Stimulated activated CD8-positive, alpha-beta memory T cell treated with anti-CD3 and anti-CD28 coated beads, Interleukin-4, amount 100 ng/mL, for 24 hours (primary cell): Measurements from ENCODE around the gene MRGPRD.

Experiments
- DNase-seq: peaks from one replicate; pipeline ENCODE4 v3.0.0-alpha.2; 2020; ENCODE audit warnings: low read depth

The MRGPRD gene

DNA sequence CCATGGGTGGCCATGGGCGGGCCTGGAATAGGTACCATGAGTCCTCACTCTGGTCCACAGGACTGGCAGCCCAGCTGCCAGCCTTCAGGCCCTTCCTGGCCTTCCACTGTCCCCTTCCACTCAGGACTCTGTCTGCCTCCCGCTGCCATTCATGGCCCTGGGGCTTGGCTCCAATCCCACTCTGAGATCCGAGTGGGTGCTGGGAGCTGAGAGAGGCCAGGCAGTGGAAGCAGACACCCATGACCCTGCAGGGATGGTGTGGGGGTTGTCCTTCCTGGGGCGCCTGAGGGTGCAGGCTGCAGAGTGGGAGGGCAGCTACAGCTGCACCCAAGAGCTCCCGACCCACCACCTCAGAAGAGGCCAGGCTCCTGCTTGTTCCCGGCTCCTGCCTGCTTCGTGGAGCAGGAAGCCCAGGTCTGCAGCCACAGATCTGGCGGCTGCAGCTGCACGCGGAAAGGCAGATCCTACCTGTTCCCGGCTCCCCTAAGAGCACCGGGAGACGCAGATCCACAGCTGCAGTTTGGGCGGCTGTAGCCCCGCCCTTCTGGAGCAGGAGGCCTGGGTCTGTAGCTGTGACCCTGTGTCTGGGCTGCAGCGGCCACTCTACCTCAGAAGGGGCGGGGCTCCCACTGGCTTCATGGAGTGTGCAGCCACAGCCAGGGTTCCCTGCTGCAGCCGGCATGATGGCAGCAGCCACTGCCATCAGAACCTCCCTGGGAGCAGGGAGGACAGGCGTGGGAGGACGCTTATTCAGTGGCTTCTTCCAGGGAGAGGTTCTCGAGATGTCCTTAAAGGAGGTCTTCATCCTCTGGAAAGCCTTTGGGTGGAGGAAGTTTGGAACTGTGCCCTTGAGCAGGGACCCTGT, 49.6 kb downstream of the MRGPRD start:
- no peak for DNase-seq
